Measurements from ENCODE around the gene CACNA1C. TPM values are rescaled to one million over a fixed set of nuclear protein-coding genes. Genes with fewer than 3 reads are reported as not detected.

The CACNA1C gene
- total RNA-seq, 3 donors from 2014 or later, result 2.6 to 11.8 (median 9.5) TPM

GRCh38 chr12:2290091-2290490 lies 237.3 kb downstream of the CACNA1C start:
- Histone ChIP-seq H3K4me1 (peaks cover 10 to 12% of the 10 kb centered on the region in 2 donors), H3K36me3 (no peaks in the 10 kb centered on the region), H3K27me3 (no peaks in the 10 kb centered on the region), H3K9me3 (no peaks in the 10 kb centered on the region), H3K4me3 (no peak overlapping the region), H3K27ac (no peak overlapping the region)
- TF ChIP-seq POLR2AphosphoS5 (IDR thresholded peaks at IDR 0.05) (no peak), POLR2A (IDR thresholded peaks at IDR 0.05) (no peak)
- TF ChIP-seq, protein P1, sequence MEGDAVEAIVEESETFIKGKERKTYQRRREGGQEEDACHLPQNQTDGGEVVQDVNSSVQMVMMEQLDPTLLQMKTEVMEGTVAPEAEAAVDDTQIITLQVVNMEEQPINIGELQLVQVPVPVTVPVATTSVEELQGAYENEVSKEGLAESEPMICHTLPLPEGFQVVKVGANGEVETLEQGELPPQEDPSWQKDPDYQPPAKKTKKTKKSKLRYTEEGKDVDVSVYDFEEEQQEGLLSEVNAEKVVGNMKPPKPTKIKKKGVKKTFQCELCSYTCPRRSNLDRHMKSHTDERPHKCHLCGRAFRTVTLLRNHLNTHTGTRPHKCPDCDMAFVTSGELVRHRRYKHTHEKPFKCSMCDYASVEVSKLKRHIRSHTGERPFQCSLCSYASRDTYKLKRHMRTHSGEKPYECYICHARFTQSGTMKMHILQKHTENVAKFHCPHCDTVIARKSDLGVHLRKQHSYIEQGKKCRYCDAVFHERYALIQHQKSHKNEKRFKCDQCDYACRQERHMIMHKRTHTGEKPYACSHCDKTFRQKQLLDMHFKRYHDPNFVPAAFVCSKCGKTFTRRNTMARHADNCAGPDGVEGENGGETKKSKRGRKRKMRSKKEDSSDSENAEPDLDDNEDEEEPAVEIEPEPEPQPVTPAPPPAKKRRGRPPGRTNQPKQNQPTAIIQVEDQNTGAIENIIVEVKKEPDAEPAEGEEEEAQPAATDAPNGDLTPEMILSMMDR (IDR thresholded peaks at IDR 0.05), result no peak
- DNase-seq (ENCODE audit: low spot score in 2 of 2), result no peak
- intact Hi-C loops (cut with DNase I; ENCODE audit: low total_unique reads), result no loop called here

DNA sequence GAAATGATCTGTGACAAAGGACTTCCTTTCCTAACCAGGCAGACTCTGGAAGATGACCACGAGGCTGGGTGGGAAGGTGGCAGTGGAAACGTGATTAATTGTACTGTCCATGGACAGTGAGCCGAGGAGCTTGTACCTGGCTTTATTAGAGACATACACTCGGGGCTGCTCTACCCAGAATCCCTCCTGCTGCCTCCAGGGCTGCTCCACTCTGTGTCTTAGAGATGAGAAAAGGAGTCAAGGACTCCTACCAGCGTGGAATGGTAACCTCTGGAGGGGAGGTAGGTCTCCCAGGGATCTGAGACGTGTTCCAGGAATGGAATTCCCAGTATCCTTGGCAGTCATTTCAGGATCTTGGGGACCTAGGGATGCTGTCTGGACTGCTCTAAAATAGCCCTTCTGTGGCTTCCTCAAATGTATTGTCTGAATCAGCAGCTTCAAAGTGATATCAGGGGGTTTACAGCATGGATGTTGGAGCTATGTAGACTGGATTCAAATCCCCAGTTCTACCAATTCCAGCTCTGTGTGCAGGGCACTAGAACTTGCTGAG lies 237.8 kb downstream of the CACNA1C start:
- no peaks in the 10 kb centered on the region for H3K36me3 ChIP-seq
- H3K27me3 ChIP-seq, result no peaks in the 10 kb centered on the region
- TF ChIP-seq, protein P1 (IDR thresholded peaks at IDR 0.05), result no peak
- TF ChIP-seq POLR2AphosphoS5 (IDR thresholded peaks at IDR 0.05) (no peak), POLR2A (IDR thresholded peaks at IDR 0.05) (no peak)
- no peak overlapping the region for H3K27ac ChIP-seq
- H3K9me3 ChIP-seq, result no peaks in the 10 kb centered on the region
- no peak overlapping the region for H3K4me3 ChIP-seq
- intact Hi-C loops (cut with DNase I; ENCODE audit: low total_unique reads), result no loop called here
- DNase-seq (ENCODE audit: low spot score in 2 of 2), result no peak
- peaks cover 10 to 12% of the 10 kb centered on the region in 2 donors for H3K4me1 ChIP-seq

DNA sequence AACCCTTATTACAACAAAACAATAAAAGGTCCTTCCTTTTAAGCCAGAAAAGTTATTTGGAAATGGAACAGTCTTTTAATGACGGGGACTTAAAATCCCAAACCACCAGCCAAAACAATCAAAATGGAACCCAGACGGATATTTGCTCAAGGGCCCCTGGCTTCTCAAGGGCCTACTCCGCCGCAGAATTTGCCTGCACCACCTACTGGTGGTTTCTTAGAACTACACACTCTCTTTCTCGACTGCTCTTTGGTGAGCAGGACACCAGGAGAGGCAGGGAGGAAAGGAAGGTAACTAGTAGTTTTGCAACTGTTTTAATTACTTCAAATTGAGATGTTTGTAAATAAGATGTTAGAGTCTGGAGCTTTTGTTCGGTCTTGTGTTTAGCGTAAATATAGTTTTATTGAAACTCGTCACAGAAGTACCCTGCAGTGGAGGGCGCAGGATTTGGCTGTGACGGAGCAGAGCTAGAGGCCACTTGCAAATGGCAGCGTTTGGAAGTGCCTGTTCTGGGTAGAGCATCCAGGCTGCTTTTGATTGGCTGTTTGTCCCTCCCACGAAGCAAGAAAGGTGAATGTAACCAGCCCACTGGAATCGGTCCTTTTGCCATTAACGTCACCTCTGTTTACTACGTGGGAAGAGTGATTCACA lies 238.5 kb downstream of the CACNA1C start:
- DNase-seq (ENCODE audit: low spot score in 2 of 2), result no peak
- H3K27me3 ChIP-seq, result no peaks in the 10 kb centered on the region
- H3K9me3 ChIP-seq, result no peaks in the 10 kb centered on the region
- intact Hi-C loops (cut with DNase I; ENCODE audit: low total_unique reads), result no loop called here
- no peak overlapping the region for H3K27ac ChIP-seq
- no peak overlapping the region for H3K4me3 ChIP-seq
- H3K4me1 ChIP-seq, result peaks cover 6 to 8% of the 10 kb centered on the region in 2 donors
- TF ChIP-seq POLR2AphosphoS5 (IDR thresholded peaks at IDR 0.05), result no peak
- TF ChIP-seq, protein P1 (IDR thresholded peaks at IDR 0.05), result peak; percentile 31 to 52 (median 39)
- no peaks in the 10 kb centered on the region for H3K36me3 ChIP-seq

- H3K27ac ChIP-seq, result no peak overlapping the region
- no peak overlapping the region for H3K4me3 ChIP-seq
- no peak for DNase-seq (ENCODE audit: low spot score in 2 of 2)
- TF ChIP-seq POLR2A (IDR thresholded peaks at IDR 0.05), result no peak
- TF ChIP-seq, protein P1 (IDR thresholded peaks at IDR 0.05), result no peak
- no peak for TF ChIP-seq POLR2AphosphoS5 (IDR thresholded peaks at IDR 0.05)
- no peaks in the 10 kb centered on the region for H3K9me3 ChIP-seq
- peaks cover 0 to 1% of the 10 kb centered on the region in 2 donors for H3K4me1 ChIP-seq
- H3K27me3 ChIP-seq, result no peaks in the 10 kb centered on the region
- H3K36me3 ChIP-seq, result no peaks in the 10 kb centered on the region
- intact Hi-C loops (cut with DNase I; ENCODE audit: low total_unique reads), result no loop called here
Observed at GRCh38 chr12:2291947-2292346, 239.2 kb downstream of the CACNA1C start.

- no peaks in the 10 kb centered on the region for H3K27me3 ChIP-seq
- no peak overlapping the region for H3K27ac ChIP-seq
- no peaks in the 10 kb centered on the region for H3K4me1 ChIP-seq
- peak in 1 of 2 donors; percentile 34 for DNase-seq (ENCODE audit: low spot score in 2 of 2)
- no peaks in the 10 kb centered on the region for H3K36me3 ChIP-seq
- no peaks in the 10 kb centered on the region for H3K9me3 ChIP-seq
- intact Hi-C loops (cut with DNase I; ENCODE audit: low total_unique reads), result no loop called here
- no peak for TF ChIP-seq POLR2AphosphoS5 (IDR thresholded peaks at IDR 0.05)
- no peak for TF ChIP-seq POLR2A (IDR thresholded peaks at IDR 0.05)
- TF ChIP-seq, protein P1 (IDR thresholded peaks at IDR 0.05), result no peak
- no peak overlapping the region for H3K4me3 ChIP-seq
Observed at GRCh38 chr12:2292560-2292959, 239.8 kb downstream of the CACNA1C start.
